ENCODE results near the gene INPP1. TPM values are rescaled to one million over a fixed set of nuclear protein-coding genes. Genes with fewer than 3 reads are reported as not detected.
"Not testable (repeated sequence)": the region's sequence is repeated elsewhere in the genome, so short reads cannot be mapped to it uniquely, and the experiment has no call there.

INPP1 gene
- total and polyA plus RNA-seq, 2 of the 8 experiments (the other 6 are each of a cell fraction or from before 2014, with no cell fraction given) = 0.88 to 3.0 TPM

DNA sequence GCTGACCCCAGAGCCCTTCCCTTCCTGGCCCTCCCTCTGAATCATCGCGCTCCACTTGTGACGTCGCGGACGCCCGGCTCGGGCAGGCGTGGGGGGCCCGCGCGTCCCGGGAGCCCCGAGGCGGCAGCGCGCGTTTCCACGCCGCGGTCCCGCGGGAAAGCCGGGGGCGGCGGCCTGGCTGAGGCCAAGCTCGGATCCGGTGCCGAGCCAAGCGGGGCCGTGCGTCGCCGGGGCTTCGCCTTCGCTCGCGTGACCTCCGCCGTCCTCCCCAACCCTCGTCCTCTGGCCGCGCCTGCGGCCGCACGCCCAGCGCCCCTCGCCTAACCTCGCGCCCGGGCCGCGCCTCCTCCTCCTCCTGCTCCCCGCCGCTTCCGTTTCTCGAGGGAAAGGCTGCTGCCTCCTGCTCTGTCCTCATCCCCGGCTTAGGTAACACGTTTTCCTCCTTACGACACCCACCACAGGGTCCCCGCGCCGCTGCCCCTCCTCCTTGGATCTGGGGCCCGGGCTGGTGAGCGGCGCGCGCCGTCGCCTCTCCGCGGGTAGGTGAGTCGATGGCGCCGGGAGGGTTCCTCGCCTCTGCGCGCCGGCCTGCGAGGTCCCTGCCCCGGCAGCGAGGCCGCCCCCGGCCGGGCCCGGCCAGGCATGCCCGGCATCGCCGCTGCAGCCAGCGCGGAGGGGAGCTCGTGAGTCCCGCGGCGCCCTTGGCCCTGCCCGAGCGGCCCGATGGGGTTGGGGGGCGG is at the start of gene INPP1 (continued):
- TF ChIP-seq EZH2 (IDR thresholded peaks at IDR 0.05; ENCODE audit: low read depth, low read length, severe bottlenecking) (peak; percentile 46), MAFK (IDR thresholded peaks at IDR 0.05; ENCODE audit: low read depth, low read length) (no peak), BRCA1 (IDR thresholded peaks at IDR 0.05; ENCODE audit: low read depth, low read length) (no peak), PHF8 (conservative IDR thresholded peaks at IDR 0.05; ENCODE audit: low read depth, low read length) (peak; percentile 32; the same call in 1 of the 2 replicates), TAF1 (IDR thresholded peaks at IDR 0.05; ENCODE audit: low read depth, low read length) (no peak), BACH1 (IDR thresholded peaks at IDR 0.05; ENCODE audit: low read length) (peak; percentile 71; the same call in 1 of the 2 replicates), RBBP5 (IDR thresholded peaks at IDR 0.05; ENCODE audit: borderline replicate concordance, low read depth, low read length) (peak; percentile 71; the same call in 1 of the 2 replicates), TBP (IDR thresholded peaks at IDR 0.05; ENCODE audit: low read depth, low read length) (peak; percentile 37; the same call in 1 of the 2 replicates), SUZ12 (IDR thresholded peaks at IDR 0.05; ENCODE audit: low read length) (0 out of 2 replicates have a peak, but pooled peaks have one; percentile 5), SP2 (IDR thresholded peaks at IDR 0.05; ENCODE audit: low read length) (no peak)
- TF ChIP-seq, protein P1, sequence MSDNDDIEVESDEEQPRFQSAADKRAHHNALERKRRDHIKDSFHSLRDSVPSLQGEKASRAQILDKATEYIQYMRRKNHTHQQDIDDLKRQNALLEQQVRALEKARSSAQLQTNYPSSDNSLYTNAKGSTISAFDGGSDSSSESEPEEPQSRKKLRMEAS (IDR thresholded peaks at IDR 0.05) = peak; percentile 94

- DNase-seq (ENCODE audit: low read depth in 1 of 2, low spot score in 2 of 2); H3K9me3 ChIP-seq (ENCODE audit: insufficient read depth in 2 of 2, low read depth in 1 of 2, low read length in 1 of 2); H3K4me1 ChIP-seq (replicated peaks in 1 of 4; ENCODE audit: control insufficient read depth in 3 of 4, insufficient read depth in 4 of 4, low read length in 3 of 4); POLR2A ChIA-PET (ENCODE audit: partially characterized antibody); H3K23ac ChIP-seq (ENCODE audit: insufficient read length); H3K27ac ChIP-seq (ENCODE audit: low read depth, low read length); H3K4me2 ChIP-seq (ENCODE audit: insufficient read depth in 1 of 2, low read depth in 2 of 2, low read length in 2 of 2); H4K20me1 ChIP-seq (replicated peaks in 1 of 2; ENCODE audit: control insufficient read depth in 1 of 2, insufficient read depth in 2 of 2, low read length in 2 of 2); H3K9ac ChIP-seq (replicated peaks in 1 of 4; ENCODE audit: extremely low read depth in 1 of 4, low read depth in 3 of 4, low read length in 3 of 4); H2AFZ ChIP-seq (ENCODE audit: low read length); H2BK20ac ChIP-seq (ENCODE audit: low read length); H3K4ac ChIP-seq (replicated peaks; ENCODE audit: insufficient read length, low read depth, low read length); H2BK5ac ChIP-seq (ENCODE audit: low read depth, low read length); FAIRE-seq; H3K18ac ChIP-seq (ENCODE audit: extremely low read depth, low read length); H3K4me3 ChIP-seq (ENCODE audit: extremely low read depth in 1 of 4, insufficient read depth in 2 of 4, low read depth in 3 of 4, low read length in 4 of 4); H3K14ac ChIP-seq (ENCODE audit: insufficient read length); H3K27me3 ChIP-seq (replicated peaks in 1 of 4; ENCODE audit: control insufficient read depth in 3 of 4, extremely low read depth in 1 of 4, insufficient read depth in 3 of 4, low read length in 3 of 4); H3K23me2 ChIP-seq (ENCODE audit: low read depth, low read length); H2BK15ac ChIP-seq (ENCODE audit: low read length); H3K56ac ChIP-seq (replicated peaks; ENCODE audit: insufficient read length, low read depth, low read length); H2BK12ac ChIP-seq (ENCODE audit: low read depth, low read length); H3K79me1 ChIP-seq (ENCODE audit: low read depth, low read length); H4K5ac ChIP-seq (ENCODE audit: insufficient read length, low read depth, low read length); H4K8ac ChIP-seq (ENCODE audit: extremely low read depth, insufficient read depth, low read length); H2BK120ac ChIP-seq (replicated peaks; ENCODE audit: low read depth, low read length); H2AK5ac ChIP-seq (ENCODE audit: low read depth, low read length); H3K79me2 ChIP-seq (ENCODE audit: control insufficient read depth in 1 of 2, insufficient read depth in 2 of 2, low read length in 2 of 2); H4K91ac ChIP-seq (replicated peaks; ENCODE audit: insufficient read length, low read length): not testable (repeated sequence)
- CTCF ChIA-PET (ENCODE audit: partially characterized antibody) = interaction anchor here (0.6 kb wide), 1 partner anchor 1742 kb away, joined by 5 read pairs; no protein-coding TSS in a partner anchor
- WGBS, 2 experiments (ENCODE audit: extremely low coverage in 1 of 2, insufficient coverage in 1 of 2, insufficient read length in 1 of 2, insufficient replicate concordance in 2 of 2, low coverage in 1 of 2, low lambda C conversion rate in 2 of 2, missing lambda C conversion rate in 1 of 2) = 96% methylated on average over 2 of the region's 2 CpGs; no CpG with 5 or more reads in 1 of the 2 experiments
- H3K36me3 ChIP-seq (ENCODE audit: control insufficient read depth in 2 of 4, insufficient read depth in 4 of 4, low read length in 3 of 4) = peaks cover 0 to 16% (median 4%) of the 10 kb centered on the region in 4 experiments; a peak in 4 of 8 replicates
Observed at GRCh38 chr2:190297880-190298279, 45.5 kb upstream of the INPP1 start.

Data from H1 (cell line).